ENCODE measurements around the gene HSD17B1. TPM values are rescaled to one million over a fixed set of nuclear protein-coding genes. Genes with fewer than 3 reads are reported as not detected.
A peak's percentile ranks its signal among the peaks of the same experiment; 100 is the strongest.

HSD17B1 gene
- total and polyA plus RNA-seq, 2 of the 13 experiments (the other 11 are each of a cell fraction or from before 2014, with no cell fraction given): 0.54 to 0.93 TPM

DNA sequence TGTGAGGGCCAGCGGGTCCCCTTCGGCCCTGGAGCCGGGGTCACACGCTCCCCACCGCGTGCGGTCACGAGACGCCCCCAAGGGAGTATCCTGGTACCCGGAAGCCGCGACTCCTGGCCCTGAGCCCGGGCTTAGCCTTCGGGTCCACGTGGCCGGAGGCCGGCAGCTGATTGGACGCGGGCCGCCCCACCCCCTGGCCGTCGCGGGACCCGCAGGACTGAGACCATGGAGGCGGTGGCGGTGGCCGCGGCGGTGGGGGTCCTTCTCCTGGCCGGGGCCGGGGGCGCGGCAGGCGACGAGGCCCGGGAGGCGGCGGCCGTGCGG lies 16.7 kb upstream of the HSD17B1 start, which contains the start of gene NAGLU (continued):
- TF ChIP-seq SUZ12 (IDR thresholded peaks at IDR 0.05; ENCODE audit: low read depth, low read length) (no peak), ZNF317 (CRISPR knock-in tag; IDR thresholded peaks at IDR 0.05) (no peak), TRIM24 (CRISPR knock-in tag; IDR thresholded peaks at IDR 0.05) (no peak), MAFK (conservative IDR thresholded peaks at IDR 0.05 in 1 of 2, IDR thresholded peaks at IDR 0.05 in 1 of 2; ENCODE audit: low read length in 2 of 2) (no peak), CBX1 (IDR thresholded peaks at IDR 0.05; ENCODE audit: low read depth) (peak; percentile 67), BHLHE40 (IDR thresholded peaks at IDR 0.05; ENCODE audit: low read length) (peak; percentile 93), RFX5 (IDR thresholded peaks at IDR 0.05; ENCODE audit: low read depth, low read length) (no peak), EEA1 (CRISPR knock-in tag; IDR thresholded peaks at IDR 0.05; ENCODE audit: borderline replicate concordance) (no peak), ZNF543 (CRISPR knock-in tag; IDR thresholded peaks at IDR 0.05) (no peak; the same call in 1 of the 2 replicates), RBM39 (IDR thresholded peaks at IDR 0.05; ENCODE audit: low read depth, low read length, poor library complexity, severe bottlenecking) (no peak), PAWR (CRISPR knock-in tag; IDR thresholded peaks at IDR 0.05; ENCODE audit: borderline replicate concordance) (no peak), ZNF564 (CRISPR knock-in tag; IDR thresholded peaks at IDR 0.05) (no peak), DR1 (CRISPR knock-in tag; IDR thresholded peaks at IDR 0.05) (no peak), KLF15 (CRISPR knock-in tag; IDR thresholded peaks at IDR 0.05; ENCODE audit: borderline replicate concordance) (peak; percentile 96; the same call in 1 of the 2 replicates), ZNF510 (CRISPR knock-in tag; IDR thresholded peaks at IDR 0.05; ENCODE audit: low read depth) (no peak), ZNF75D (CRISPR knock-in tag; IDR thresholded peaks at IDR 0.05; ENCODE audit: borderline replicate concordance) (no peak), IRX3 (CRISPR knock-in tag; IDR thresholded peaks at IDR 0.05; ENCODE audit: borderline replicate concordance, low read depth) (no peak), FIP1L1 (IDR thresholded peaks at IDR 0.05; ENCODE audit: borderline replicate concordance, insufficient read depth, low read depth, low read length) (no peak), MED13 (CRISPR knock-in tag; IDR thresholded peaks at IDR 0.05) (peak; percentile 82; the same call in 1 of the 2 replicates)
- TF ChIP-seq, protein P1, sequence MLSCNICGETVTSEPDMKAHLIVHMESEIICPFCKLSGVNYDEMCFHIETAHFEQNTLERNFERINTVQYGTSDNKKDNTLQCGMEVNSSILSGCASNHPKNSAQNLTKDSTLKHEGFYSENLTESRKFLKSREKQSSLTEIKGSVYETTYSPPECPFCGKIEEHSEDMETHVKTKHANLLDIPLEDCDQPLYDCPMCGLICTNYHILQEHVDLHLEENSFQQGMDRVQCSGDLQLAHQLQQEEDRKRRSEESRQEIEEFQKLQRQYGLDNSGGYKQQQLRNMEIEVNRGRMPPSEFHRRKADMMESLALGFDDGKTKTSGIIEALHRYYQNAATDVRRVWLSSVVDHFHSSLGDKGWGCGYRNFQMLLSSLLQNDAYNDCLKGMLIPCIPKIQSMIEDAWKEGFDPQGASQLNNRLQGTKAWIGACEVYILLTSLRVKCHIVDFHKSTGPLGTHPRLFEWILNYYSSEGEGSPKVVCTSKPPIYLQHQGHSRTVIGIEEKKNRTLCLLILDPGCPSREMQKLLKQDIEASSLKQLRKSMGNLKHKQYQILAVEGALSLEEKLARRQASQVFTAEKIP (CRISPR knock-in tag; IDR thresholded peaks at IDR 0.05; ENCODE audit: borderline replicate concordance): no peak
- TF ChIP-seq, protein P2, sequence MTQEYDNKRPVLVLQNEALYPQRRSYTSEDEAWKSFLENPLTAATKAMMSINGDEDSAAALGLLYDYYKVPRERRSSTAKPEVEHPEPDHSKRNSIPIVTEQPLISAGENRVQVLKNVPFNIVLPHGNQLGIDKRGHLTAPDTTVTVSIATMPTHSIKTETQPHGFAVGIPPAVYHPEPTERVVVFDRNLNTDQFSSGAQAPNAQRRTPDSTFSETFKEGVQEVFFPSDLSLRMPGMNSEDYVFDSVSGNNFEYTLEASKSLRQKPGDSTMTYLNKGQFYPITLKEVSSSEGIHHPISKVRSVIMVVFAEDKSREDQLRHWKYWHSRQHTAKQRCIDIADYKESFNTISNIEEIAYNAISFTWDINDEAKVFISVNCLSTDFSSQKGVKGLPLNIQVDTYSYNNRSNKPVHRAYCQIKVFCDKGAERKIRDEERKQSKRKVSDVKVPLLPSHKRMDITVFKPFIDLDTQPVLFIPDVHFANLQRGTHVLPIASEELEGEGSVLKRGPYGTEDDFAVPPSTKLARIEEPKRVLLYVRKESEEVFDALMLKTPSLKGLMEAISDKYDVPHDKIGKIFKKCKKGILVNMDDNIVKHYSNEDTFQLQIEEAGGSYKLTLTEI (CRISPR knock-in tag; conservative IDR thresholded peaks at IDR 0.05): no peak
- TF ChIP-seq, protein P3, sequence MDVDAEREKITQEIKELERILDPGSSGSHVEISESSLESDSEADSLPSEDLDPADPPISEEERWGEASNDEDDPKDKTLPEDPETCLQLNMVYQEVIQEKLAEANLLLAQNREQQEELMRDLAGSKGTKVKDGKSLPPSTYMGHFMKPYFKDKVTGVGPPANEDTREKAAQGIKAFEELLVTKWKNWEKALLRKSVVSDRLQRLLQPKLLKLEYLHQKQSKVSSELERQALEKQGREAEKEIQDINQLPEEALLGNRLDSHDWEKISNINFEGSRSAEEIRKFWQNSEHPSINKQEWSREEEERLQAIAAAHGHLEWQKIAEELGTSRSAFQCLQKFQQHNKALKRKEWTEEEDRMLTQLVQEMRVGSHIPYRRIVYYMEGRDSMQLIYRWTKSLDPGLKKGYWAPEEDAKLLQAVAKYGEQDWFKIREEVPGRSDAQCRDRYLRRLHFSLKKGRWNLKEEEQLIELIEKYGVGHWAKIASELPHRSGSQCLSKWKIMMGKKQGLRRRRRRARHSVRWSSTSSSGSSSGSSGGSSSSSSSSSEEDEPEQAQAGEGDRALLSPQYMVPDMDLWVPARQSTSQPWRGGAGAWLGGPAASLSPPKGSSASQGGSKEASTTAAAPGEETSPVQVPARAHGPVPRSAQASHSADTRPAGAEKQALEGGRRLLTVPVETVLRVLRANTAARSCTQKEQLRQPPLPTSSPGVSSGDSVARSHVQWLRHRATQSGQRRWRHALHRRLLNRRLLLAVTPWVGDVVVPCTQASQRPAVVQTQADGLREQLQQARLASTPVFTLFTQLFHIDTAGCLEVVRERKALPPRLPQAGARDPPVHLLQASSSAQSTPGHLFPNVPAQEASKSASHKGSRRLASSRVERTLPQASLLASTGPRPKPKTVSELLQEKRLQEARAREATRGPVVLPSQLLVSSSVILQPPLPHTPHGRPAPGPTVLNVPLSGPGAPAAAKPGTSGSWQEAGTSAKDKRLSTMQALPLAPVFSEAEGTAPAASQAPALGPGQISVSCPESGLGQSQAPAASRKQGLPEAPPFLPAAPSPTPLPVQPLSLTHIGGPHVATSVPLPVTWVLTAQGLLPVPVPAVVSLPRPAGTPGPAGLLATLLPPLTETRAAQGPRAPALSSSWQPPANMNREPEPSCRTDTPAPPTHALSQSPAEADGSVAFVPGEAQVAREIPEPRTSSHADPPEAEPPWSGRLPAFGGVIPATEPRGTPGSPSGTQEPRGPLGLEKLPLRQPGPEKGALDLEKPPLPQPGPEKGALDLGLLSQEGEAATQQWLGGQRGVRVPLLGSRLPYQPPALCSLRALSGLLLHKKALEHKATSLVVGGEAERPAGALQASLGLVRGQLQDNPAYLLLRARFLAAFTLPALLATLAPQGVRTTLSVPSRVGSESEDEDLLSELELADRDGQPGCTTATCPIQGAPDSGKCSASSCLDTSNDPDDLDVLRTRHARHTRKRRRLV (CRISPR knock-in tag; IDR thresholded peaks at IDR 0.05): no peak
